HG03442 (cell line): Measurements from ENCODE around the gene METTL8.
"Not testable (repeated sequence)": the region's sequence is repeated elsewhere in the genome, so short reads cannot be mapped to it uniquely, and the experiment has no call there.

Experiments
- ATAC-seq: cut with Tn5 transposase; IDR thresholded peaks from one replicate; pipeline ENCODE4 v1.9.1; 2021; ENCODE audit warnings: mild to moderate bottlenecking, moderate library complexity; ENCODE audit not compliant: unreplicated experiment

METTL8 gene

DNA sequence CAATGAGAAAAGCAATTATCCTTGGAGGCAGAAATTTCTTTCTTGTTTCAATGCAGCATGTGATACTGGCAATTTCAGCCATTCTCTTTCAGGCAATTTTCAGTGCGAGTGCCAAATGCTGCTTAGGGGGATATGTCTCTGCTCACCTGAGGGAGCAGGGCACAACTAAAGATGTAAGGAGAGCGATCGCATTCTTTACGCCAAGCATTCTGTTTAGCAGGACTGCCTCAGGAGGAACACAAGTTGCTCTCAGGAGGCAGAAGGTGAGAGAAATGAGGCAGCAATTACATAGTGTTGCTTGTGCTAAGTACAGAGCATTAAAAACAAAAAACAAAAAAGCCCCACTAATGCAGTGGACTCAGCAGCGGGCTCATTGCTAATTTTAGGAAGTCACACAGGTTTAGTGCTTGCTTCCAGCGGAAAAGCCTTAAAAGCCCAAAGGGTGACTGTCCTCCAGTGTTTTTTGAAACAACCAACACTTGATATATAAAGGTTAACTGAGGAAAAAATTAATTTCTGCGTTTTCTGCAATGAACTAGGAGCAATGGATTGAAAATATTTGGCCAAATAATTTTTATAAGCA, 116.9 kb downstream of the METTL8 start:
- no peak for ATAC-seq

DNA sequence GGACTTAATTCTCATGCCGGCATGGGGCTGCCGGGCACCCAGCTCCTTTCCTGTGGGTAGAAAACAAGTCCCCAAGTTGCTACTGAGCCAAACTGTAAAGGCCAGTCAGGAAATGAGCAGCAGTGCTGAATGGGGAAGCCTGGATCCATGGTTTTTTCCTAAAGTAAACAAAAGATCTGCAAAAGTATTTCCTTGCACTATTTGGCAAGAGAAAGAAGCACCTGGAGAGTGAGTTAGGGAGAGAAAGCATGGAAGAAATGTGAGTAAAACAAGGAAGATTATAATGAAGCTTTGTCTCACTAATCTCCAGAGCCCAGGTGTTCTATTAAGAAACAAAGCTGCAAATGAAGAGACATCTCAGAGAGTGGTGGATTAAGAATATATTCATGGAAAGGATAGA, 117.6 kb downstream of the METTL8 start:
- ATAC-seq: no peak

DNA sequence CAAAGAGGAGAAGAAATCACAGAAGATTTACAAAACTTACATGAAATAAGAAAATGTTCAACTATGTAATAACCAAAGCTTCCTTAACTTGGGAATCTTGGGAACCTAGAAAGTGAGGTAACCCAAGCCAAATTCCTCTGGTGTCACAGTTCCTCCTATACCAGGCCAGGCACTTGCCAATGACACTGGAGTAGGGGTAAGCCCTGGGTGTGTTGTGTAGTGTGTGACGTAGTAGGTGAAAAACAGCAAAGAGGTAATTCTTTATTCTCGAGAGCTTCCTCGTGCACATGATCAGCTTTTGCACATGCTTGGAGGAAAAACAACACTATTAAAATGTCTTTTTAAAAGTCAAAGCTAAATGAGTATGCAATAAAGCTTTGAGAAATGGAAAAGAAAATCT, 118.0 kb downstream of the METTL8 start:
- no peak for ATAC-seq

DNA sequence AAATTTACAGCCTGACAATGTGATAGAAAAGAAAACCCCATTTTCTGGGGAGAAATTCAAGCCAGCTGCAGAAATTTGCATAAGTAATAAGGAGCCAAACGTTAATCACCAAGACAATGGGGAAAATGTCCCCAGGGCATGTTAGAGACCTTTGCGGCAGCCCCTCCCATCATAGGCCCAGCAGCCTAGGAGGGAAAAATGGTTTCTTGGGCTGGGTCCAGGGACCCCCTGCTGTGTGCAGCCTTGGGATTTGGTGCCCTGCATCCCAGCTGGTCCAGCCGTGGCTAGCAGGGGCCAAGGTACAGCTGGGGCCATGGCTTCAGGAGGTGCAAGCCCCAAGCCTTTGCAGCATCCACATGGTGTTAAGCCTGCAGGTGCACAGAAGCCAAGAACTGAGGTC, 121.6 kb downstream of the METTL8 start:
- ATAC-seq: not testable (repeated sequence)

DNA sequence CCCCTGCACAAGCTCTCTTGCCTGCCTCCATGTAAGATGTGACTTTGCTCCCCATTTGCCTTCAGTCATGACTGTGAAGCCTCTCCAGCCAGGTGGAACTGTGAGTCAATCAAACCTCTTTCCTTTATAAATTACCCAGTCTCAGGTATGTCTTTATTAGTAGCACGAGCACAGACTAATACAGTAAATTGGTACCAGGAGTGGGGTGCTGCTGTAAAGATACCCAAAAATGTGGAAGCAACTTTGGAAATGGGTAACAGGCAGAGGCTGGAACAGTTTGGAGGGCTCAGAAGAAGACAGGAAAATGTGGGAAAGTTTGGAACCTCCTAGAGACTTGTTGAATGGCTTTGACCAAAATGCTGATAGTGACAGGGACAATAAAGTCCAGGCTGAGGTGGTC, 122.2 kb downstream of the METTL8 start:
- ATAC-seq: not testable (repeated sequence)

DNA sequence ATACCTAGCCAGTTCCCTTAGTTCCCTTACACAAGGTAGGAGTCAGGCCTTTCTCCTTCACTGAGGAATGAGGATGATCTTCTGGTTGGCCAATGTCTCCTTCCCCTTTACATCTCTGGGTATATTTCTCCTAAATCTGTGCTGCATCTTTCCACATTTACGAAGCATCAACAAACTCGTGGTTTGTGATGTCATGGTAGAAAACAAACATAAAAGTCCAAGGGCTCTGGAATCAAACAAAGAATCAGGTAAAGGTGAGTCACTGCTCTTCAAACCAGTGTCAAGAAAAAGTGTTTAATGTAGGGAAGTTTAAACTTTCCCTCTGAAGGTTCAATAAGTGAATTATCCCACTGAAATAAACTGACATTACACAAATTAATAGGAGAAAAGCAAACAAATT, 122.9 kb downstream of the METTL8 start:
- no peak for ATAC-seq

DNA sequence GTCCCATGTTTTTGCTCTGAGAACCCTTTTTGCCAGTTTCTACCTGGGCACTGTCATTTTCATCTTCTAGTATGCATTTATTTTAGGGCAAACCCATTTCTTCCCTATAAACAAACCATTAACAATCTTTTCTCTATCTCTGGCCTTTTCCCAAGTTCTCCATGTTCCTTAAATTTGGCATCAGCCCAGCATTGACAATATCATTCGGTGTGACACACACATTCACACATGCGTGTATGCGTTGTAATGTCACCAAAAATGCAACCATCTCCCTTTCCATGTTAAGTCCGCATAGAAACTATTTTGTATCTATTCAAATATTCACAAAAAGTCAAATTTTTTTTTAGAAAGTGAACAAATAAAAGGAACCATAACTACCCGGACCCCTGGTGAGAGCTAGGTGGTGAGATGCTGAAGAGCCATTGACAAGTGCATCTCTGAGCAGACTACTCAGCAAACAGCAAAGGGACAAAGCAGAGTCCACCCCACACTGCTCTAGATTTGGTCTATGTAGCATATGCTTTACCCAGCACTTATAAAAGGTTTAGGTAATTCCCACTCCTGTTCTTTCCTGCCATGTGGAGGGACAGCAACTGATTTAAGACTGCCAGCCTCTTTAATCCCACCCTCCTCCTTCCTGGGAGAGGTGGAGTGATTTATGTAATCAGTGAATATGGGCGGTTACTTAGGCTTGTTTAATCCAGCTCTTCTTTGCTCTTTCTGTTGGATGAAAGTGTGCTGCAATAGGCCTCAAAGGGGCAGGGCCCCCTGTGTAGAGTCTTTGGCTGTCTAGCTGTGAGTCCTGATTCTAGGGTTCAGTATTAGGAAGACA, 124.1 kb downstream of the METTL8 start:
- ATAC-seq: no peak

DNA sequence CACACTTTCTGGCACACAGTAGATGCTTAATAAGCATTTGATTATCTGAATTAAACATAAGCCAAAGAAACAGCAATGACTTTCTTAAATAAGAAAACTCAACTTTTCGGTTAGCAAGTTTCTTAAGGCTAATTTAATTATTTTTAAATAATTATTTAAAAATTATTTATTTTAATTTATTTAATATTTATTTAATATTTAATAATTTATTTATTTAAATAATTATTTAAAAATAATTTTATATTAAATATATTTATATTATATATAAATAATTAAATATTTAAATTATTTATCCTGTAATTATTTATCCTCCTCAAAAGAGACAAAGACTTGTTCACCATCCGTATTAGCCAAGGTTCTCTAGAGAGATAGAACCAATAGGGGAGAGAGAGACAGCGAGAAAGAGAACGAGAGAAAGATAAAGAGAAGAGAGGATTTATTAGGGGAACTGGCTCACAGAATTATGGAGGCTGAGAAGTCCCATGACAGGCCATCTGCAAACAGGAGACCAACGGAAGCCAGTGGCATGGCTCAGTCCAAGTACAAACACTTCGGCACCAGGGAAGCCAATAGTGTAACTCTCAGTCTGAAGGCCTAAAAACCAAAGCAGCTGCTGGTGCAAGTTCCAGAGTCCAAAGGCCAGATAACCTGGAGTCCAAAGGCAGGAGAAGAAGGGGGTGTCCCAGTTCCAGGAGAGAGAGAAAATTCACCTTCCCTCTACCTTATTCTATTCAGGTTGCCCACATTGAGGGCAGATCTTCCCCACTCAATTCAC, 125.3 kb downstream of the METTL8 start:
- ATAC-seq: no peak

DNA sequence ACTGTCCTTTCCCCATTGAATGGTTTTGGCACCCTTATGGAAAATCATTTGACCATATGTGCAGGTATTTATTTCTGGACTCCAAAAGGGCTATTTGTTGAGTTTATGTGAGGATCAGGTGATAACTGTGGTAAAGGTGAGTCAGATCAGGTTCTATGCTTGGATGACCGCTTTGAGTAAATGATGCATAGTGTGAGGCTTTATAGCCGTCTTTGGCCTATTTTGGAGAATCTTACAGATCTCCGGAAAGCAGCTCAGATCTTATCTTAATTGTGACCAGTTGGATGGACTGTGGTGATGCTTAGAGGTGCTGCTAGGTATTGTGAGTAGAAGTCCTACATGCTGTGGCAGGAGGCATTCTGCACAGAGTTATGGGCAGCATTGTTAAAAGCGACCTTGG, 126.2 kb downstream of the METTL8 start:
- ATAC-seq: peak; percentile 92

DNA sequence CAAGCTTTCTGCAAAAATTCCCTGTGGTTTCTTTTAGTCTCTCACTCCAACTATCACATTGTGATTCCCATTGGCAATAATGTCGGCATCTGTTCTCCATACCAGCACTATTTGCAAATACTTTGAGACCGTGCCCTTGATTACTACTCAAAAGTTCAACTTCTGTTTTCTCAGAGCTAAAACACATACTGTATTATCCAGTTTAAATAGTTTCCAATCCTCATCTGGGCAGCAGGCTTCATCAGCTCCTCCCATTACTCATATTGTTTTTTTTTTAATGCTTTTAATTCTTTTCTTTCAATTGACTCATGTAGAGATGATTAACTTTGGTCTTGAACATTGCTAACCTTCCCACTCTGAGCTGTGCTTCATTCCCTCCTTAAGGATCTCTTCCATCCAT, 135.8 kb downstream of the METTL8 start:
- no peak for ATAC-seq

DNA sequence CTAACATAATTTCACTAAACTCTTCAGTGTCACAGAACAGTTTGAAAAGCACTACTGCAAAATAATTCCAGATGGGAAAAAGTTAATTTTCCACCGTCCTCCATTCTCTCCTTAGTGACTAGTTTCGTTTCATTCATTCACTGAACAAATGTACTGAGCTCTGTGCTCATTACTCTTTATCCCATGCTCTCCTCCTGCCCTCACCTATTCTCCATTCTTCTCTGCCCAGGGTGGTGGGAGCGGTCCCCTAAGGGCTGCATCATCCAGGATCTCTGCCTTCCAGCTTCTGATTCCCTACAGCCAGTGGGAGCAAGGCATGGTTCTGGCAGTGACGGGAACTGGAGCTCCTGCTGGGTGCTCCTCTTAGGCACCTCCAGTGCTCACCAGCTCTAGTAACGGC, 139.2 kb downstream of the METTL8 start:
- no peak for ATAC-seq

DNA sequence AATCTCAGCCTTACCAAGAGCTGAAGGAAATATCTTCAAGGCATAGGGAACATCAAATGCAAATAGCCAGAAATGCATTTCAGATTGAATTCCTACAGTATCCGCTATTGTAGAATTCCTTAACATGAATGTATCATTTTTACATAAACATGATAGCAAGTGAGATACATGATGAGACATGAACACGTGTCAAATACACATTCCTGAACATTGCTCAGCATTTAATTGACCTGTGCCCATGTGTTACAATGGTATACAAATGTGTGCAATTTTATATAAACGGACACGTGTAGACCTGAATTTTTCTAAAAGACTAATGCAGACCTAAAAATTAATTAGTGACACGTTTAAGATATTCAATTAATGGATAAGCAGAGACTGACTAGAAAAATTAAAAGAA, 140.1 kb downstream of the METTL8 start:
- no peak for ATAC-seq

DNA sequence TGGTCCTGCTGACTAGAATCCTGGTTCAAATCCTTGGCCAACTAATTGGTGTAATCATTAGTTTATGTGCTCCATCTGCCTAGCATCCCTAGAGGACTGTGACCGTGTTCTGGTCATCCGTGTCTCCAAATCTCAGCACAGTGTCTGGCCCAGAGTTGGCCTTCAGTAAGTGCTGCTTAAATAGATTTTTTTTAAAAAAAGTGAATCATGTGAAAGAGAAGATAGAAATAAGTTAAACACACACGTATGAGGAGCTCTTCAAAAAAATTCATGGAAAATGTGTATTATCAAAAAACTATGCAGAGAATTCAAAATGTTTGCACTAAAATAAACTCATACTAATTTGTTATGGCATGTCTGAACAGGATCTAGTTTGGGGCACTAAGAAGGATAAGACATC, 143.8 kb downstream of the METTL8 start:
- no peak for ATAC-seq

DNA sequence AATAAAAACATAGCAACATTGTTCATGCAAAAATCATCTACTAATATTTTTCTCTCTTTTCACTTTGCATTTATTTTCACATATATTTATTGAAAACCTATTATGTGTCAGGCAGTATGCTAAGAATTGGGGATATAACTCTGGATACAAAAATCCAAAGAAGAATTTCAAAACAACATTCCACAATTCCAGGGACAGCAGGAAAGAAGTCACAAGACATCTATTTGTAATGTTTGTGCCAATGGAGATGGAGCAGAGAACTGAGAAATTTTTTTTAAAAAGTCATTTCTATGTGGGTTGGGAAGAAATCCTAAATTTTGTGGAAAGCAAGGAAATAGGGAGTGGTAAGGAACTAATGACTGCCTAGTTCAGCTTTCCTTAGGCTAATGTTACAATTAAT, 144.5 kb downstream of the METTL8 start:
- ATAC-seq: no peak

DNA sequence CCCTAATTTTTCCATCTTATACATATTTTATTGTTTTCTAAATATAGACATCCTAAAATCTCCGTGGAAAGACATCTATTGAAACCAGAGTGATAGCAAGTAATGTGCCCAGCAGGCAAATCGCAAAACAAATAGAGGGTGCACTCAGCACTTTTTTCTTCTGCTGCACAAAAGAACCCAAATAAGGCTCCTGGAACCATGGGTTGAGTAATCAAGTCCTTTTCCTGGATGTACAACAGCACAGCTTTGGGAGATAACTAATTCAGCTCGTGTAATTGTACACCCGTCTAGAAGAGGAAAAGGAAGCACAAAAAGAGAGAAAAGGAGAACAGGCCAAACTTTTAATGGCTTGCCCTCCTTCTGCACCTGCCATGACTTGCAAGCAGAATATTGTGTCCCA, 146.2 kb downstream of the METTL8 start:
- ATAC-seq: no peak

DNA sequence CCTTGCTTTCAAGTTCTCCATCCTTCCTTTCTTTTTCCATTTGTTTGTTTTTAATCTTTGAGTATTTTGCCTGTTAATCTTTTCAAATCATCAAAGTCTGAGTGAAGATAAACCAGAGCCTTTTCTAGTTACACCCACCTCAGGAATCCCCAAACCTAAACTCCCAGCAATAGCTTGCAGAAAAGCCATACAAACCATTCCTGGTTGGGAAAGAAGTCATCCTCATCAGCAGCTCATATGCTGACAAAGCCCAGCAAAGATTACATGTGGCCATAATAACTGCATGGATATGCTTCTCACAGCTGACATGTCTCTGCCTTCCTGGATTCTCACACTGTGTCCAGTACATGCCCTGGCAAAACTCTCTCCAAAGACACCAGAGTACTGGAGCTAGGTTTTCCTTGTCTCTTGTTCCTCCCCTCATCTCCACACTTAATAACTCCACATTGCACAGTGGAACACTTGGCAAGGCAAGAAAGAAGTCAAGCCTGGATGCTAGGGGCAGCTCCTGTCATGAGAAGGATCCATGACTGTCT, 146.7 kb downstream of the METTL8 start:
- no peak for ATAC-seq

DNA sequence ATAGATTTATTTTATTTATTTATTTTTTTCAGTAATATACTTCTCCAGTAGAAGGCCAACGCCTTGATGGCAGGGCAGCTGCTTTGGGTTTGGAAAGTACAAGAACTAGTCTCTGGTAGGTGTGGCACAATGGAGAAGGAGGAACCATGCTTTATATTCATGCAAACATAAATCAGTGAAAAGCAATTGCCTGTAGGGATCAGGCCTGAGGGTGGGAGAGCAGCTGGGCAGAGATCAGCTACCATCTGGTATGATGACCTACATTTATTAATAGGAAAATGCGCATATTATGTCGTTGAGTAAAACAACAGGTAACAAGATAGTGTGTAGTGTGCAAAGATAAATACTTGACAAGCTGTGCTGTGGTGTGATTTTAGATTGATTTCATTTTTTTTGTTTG, 152.7 kb downstream of the METTL8 start:
- ATAC-seq: no peak

DNA sequence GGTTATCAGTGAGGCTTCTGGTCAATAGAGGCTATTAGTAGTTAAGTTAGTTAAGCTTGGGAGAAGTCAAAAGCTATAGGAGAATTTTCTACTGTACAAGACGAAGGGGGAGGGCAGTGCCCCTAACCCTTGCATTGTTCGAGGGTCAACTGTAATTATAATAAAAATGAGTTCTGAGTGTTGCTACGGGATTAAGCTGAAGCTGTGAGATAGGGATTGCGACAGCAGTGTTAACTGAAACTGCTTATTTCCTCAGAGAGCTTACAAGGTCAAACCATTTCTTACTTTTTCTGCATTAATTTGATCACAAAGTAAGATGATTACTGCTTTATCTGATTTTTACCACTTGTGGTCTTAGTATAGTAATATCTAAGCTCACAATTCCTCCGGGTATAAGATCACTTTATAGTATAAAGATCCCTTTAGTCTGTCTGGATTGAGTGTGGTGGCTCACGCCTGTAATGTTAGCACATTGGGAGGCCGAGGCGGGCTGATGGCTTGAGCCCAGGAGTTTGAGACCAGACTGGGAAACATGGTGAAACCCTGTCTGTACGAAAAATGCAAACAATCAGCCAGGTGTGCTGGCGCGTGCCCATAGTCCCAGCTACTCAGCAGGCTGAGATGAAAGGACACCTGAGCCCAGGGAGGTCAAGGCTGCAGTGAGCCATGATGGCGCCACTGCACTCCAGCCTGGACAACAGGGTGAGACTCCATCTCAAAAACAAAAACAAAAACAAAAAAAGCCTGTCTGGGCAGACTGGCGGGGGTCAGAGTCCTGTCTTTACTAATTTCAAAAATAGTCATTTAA, 153.6 kb downstream of the METTL8 start:
- ATAC-seq: no peak

DNA sequence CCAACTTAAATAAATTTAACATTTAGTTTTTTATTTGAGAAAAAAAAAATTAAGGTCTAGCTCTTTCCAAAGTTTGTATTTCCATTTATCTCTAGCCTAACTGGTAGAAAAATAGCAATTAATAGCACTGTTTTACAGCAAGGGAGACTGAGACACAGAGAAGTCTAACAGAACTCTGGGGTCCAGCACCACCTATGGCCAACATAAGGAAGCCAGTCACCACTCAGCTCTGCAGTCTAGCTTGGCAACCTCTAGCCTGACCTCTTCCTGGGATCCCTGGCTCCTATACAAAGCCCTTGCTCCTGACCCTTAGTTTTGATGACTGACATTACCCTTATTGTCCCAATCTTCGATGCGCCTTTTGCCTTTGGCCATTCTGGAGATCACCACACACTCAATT, 159.0 kb downstream of the METTL8 start:
- no peak for ATAC-seq

DNA sequence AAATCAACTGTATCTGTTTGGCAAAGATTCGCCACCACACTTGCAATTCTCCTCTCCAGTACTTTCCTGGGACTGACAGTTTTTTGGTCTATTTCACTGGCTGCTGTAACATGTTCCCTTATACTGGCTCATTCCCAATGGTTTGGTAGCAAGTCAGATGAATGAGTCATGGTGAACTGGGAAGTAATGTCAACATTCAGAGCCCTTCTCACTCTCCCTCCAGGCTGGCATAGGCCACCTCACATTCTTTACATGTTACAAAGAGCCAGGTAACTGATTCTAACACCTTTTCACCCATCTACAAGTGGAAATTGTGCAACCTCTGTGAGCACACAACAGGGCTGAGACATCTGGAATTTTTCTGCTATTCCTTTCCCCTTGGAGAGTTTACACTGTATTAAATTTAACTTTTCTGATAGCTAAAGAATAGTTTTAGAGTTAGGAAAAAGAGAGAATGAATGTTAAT, 161.8 kb downstream of the METTL8 start:
- ATAC-seq: no peak

DNA sequence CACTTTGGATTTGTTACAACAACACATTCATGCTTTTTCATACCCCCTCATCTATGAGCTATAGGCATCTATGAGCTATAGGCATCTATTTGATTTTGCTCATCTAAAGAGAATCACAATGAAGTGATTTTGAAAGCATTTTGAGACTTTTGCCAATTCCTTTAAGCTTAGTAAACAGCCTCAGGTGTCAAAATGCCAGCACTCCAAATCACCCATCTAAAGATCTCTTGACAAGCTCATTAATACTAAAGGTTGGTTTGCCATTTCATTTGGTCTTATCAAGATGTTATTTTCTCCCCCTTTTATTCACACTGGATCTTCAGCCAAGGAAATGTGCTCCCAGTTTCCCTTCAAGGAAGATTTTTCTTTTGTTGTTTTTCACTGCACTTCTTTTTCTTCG, 162.4 kb downstream of the METTL8 start:
- no peak for ATAC-seq
